Measurements from ENCODE around the gene RABGAP1. TPM values are rescaled to one million over a fixed set of nuclear protein-coding genes. Genes with fewer than 3 reads are reported as not detected.

Gene RABGAP1
- total RNA-seq, 1 donor from 2014 or later = 36.0 TPM

- DNase-seq (ENCODE audit: low read depth) = no peak
These were observed 105.8 kb downstream of the RABGAP1 start for GRCh38 chr9:123046406-123047195.

DNA sequence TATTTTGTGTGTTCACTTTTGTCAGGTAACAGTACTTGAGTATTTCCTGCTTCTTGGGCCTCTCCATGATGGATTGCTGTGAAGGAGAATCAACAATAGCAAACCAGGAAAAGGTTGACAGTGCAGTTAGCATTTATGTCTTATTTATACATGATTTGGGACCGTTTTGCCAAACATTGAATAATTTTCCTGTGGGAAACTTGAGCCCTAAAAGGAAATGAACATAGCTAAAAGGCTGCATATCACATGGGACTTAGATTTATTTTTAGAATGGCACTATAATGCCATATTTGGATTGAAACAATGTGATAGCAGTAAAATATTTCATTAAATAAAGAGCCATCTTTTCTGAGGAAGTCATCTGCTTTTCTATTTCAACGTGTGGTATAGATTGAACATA lies 107.9 kb downstream of the RABGAP1 start:
- DNase-seq (ENCODE audit: low read depth) = peak; percentile 63

- peak; percentile 73 for DNase-seq (ENCODE audit: low read depth)
These were observed 108.9 kb downstream of the RABGAP1 start for GRCh38 chr9:123049589-123050222.

DNA sequence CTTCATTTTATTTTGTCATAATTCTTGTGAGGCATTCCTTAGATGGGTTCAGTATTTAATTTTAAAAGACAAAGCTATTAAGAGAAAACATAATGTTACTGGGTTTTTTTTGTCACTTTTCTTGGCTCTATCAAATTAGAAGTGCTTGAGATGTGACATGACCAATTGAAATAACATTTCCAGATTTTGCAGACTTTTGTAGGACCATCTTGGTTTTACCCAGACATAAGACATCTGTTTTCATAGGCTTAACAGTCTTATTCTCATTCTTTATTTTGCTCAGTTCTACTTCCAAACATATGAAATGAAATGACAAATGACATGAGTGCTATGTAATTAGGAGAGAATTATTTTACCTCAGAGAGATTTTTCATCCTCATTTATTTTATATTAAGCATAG lies 112.2 kb downstream of the RABGAP1 start:
- no peak for DNase-seq (ENCODE audit: low read depth)

- no peak for DNase-seq (ENCODE audit: low read depth)
These were observed 112.9 kb downstream of the RABGAP1 start for GRCh38 chr9:123053711-123054110.

DNA sequence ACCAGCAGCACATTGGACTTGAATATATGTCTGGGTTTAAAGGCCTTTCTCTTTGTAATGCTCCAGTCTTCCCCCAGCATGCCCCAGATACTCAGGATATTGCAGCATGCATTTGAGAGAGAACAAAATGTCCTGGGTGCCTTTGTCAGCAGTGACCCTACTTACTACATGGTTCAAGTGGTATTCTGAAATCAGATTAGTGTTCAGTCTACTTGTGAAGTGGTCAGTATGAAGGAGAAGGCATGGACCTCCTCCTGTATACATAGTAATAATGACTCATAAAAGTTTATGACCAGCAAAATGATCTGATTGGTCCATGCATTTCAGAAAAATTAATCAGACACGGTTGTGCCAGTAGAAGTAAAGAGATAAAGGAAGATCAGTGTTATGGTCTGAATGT lies 118.0 kb downstream of the RABGAP1 start:
- no peak for DNase-seq (ENCODE audit: low read depth)

- no peak for DNase-seq (ENCODE audit: low read depth)
These were observed 118.8 kb downstream of the RABGAP1 start for GRCh38 chr9:123059472-123060220.

GRCh38 chr9:123061216-123061615 lies 120.4 kb downstream of the RABGAP1 start:
- DNase-seq (ENCODE audit: low read depth) = no peak

DNA sequence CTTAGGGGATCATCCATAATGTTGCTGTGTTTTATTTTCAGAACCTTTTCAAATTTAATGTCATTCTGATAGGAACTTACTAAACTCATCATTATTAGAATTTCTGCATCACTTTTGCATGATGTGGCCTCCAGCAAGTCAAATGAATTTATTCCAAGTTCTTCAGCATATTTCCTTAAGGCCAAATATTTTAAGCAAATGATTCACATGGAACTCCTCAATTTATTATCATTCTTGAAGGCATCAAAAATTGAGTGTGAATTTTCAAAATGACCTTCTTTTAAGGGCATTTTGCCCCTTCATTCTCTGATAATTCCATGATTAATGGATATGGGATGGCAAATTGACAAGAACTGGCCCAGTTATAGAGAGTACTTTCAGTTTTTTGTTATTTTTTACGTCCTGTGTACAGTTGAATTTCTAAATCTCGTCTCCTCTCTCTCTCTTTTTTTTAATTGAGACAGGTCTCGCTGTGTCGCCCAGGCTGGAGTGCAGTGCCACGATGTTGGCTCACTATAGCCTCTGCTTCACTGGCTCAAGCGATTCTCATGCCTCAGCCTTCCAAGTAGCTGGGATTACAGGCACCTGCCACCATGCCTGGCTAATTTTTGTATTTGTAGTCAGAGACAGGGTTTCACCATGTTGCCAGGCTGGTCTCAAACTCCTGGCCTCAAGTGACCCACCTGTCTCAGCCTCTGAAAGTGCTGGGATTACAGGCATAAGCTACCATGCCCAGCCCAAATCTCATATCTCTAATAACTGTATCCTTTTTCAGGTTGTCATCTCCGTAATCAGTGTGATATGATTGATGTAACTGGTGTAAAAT lies 121.7 kb downstream of the RABGAP1 start:
- peak; percentile 33 for DNase-seq (ENCODE audit: low read depth)

DNA sequence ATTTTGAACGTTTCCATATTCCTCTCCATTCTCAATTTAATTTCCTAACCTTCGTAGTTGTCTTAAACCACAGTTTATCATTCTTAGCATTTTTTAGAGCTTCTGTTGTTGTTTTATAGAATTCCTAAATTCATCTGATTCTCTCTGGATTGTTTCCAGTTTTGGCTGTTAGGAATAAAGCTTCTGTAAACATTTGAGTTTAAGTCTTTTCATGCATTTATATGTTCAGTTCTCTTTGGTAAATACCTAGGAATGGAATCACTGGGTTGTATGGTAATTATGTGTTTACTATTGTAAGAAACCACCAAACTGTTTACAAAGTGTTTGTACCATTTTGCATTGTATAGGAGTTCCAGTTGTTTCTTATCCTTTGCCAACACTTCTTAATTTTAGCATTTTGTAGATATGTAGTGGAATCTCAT lies 122.4 kb downstream of the RABGAP1 start:
- DNase-seq (ENCODE audit: low read depth) = peak; percentile 50

GRCh38 chr9:123063896-123064295 lies 123.1 kb downstream of the RABGAP1 start:
- DNase-seq (ENCODE audit: low read depth) = no peak

GRCh38 chr9:123064716-123065115 lies 123.9 kb downstream of the RABGAP1 start:
- DNase-seq (ENCODE audit: low read depth) = no peak

GRCh38 chr9:123065196-123065595 lies 124.4 kb downstream of the RABGAP1 start:
- no peak for DNase-seq (ENCODE audit: low read depth)

GRCh38 chr9:123067136-123067535 lies 126.3 kb downstream of the RABGAP1 start:
- DNase-seq (ENCODE audit: low read depth) = no peak

- DNase-seq (ENCODE audit: low read depth) = peak; percentile 83
These were observed 128.2 kb downstream of the RABGAP1 start for GRCh38 chr9:123069010-123069481.

- DNase-seq (ENCODE audit: low read depth) = no peak
These were observed 129.4 kb downstream of the RABGAP1 start for GRCh38 chr9:123070198-123070597.

- no peak for DNase-seq (ENCODE audit: low read depth)
These were observed 131.7 kb downstream of the RABGAP1 start for GRCh38 chr9:123072407-123072995.

DNA sequence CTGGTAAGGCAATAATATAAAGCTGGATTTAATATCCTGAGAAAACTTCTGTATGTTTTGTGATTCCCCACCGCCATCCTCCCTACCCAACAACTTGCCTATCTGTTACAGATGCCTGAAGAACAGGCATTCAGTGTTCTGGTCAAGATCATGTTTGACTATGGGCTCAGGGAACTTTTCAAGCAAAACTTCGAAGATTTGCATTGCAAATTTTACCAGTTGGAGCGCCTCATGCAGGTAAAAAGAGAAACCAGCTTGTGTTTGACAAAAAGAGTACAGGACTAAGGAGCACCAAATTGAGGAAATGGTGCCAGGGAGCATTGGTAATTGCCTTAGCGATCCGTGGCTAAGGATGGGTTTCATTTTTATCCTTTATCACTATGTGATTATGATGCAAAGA lies 132.6 kb downstream of the RABGAP1 start:
- DNase-seq (ENCODE audit: low read depth) = no peak

DNA sequence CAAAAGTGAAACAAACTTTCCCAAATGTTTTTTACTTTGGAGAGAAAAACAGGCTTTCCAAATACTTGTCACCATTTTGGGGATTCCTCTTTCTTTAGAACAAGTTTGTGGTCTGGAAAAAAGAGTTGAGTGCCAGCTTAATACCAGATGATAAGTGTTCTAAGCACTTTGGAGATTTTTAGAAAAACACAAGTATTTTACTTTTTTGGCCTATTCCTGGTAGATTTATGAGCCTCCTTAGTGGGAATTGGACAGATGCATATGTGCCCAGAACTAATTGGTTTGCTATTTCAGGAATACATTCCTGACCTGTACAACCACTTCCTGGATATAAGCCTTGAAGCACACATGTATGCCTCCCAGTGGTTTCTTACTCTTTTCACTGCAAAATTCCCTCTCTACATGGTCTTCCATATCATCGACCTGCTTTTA lies 133.2 kb downstream of the RABGAP1 start:
- peak; percentile 59 for DNase-seq (ENCODE audit: low read depth)

DNA sequence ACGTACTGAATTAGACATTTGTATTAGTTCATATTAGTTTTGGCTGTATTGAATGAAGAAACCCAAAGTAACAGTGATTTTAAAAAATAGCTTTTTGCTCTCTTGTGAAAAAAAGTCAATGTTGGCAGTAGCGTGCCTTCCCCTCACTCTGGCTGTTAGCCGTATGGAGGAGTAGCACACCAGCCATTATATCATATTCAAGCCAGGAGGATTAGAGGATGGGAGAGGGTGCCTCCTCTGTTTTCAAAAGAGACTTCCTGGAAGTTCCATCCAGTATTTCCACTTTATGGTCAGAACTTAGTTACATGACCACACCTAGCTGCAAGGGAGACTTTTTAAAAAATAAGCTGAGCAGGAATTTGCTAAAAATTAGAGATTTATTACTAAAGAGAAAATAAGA lies 133.8 kb downstream of the RABGAP1 start:
- no peak for DNase-seq (ENCODE audit: low read depth)

DNA sequence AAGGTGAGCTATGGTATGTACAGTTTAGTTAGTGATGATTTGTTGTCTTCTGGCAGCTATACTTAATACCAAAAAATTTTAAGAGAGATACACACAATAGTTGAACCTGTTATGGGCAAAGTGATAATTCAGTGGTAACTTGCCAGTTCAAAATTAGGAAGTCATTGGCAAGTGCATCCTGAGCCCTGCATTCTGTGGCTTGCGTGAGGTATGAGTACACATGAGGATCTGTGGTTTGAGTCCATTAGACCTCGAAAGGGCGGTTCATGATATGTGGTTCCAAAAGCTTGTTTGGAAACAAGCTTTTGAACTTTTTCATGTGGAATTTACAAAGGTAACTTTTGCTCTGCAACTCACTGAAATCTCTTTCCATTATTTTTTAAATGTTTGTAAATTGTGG lies 139.6 kb downstream of the RABGAP1 start:
- DNase-seq (ENCODE audit: low read depth) = no peak
